Measurements from ENCODE around the gene TNFRSF19. TPM values are rescaled to one million over a fixed set of nuclear protein-coding genes. Genes with fewer than 3 reads are reported as not detected.

TNFRSF19 gene
- total and polyA plus RNA-seq, 2 of the 8 experiments (the other 6 are each of a cell fraction or from before 2014, with no cell fraction given), result 0.50 to 0.95 TPM

DNA sequence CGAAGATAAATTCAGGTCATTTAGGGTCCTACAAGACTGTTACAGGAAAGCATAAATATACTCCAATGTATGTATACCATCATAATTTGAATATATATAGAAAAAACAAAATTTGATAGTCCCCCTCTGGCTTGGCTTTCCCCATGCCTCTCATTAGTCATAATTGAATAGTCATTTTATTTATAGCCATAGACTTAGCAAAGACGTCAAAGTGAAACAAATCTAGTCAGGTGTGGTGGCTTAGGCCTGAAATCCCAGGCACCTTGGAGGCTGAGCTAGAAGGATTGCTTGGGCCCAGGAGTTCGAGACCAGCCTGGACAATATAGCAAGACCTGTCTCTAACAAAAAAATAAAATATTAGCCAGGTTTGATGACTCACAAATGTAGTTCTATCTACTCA is 141.1 kb downstream of the TNFRSF19 start:
- Histone ChIP-seq H2BK15ac (ENCODE audit: low read length) (no peak overlapping the region), H3K56ac (replicated peaks; ENCODE audit: insufficient read length, low read depth, low read length) (no peak overlapping the region)
- TF ChIP-seq TCF12 (IDR thresholded peaks at IDR 0.05; ENCODE audit: low read depth, low read length) (no peak), NANOG (IDR thresholded peaks at IDR 0.05; ENCODE audit: insufficient read depth, low read depth, low read length, poor library complexity, severe bottlenecking) (no peak), TAF1 (IDR thresholded peaks at IDR 0.05; ENCODE audit: low read depth, low read length) (no peak), PHF8 (conservative IDR thresholded peaks at IDR 0.05; ENCODE audit: low read depth, low read length) (no peak), CTBP2 (IDR thresholded peaks at IDR 0.05; ENCODE audit: borderline replicate concordance, insufficient read depth, insufficient read length, low read length) (no peak), CBX8 (IDR thresholded peaks at IDR 0.05; ENCODE audit: borderline replicate concordance, low read depth, low read length) (no peak), KDM4A (IDR thresholded peaks at IDR 0.05; ENCODE audit: low read depth, low read length, severe bottlenecking) (no peak), POU5F1 (IDR thresholded peaks at IDR 0.05; ENCODE audit: low read depth, low read length) (no peak), RBBP5 (IDR thresholded peaks at IDR 0.05; ENCODE audit: borderline replicate concordance, low read depth, low read length) (no peak)
- TF ChIP-seq, protein P1, sequence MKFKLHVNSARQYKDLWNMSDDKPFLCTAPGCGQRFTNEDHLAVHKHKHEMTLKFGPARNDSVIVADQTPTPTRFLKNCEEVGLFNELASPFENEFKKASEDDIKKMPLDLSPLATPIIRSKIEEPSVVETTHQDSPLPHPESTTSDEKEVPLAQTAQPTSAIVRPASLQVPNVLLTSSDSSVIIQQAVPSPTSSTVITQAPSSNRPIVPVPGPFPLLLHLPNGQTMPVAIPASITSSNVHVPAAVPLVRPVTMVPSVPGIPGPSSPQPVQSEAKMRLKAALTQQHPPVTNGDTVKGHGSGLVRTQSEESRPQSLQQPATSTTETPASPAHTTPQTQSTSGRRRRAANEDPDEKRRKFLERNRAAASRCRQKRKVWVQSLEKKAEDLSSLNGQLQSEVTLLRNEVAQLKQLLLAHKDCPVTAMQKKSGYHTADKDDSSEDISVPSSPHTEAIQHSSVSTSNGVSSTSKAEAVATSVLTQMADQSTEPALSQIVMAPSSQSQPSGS (IDR thresholded peaks at IDR 0.05; ENCODE audit: low read length), result no peak
- TF ChIP-seq, protein P2, sequence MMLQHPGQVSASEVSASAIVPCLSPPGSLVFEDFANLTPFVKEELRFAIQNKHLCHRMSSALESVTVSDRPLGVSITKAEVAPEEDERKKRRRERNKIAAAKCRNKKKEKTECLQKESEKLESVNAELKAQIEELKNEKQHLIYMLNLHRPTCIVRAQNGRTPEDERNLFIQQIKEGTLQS (IDR thresholded peaks at IDR 0.05; ENCODE audit: insufficient read depth, low read depth, low read length), result no peak

More for the DNA sequence above, 141.1 kb downstream of the TNFRSF19 start:
- no peak overlapping the region for H2BK5ac ChIP-seq (ENCODE audit: low read depth, low read length)
- no peak overlapping the region for H4K8ac ChIP-seq (ENCODE audit: extremely low read depth, insufficient read depth, low read length)
- H2AK5ac ChIP-seq (ENCODE audit: low read depth, low read length), result no peak overlapping the region
- 89% methylated on average over 3 of the region's 3 CpGs; no CpG with 5 or more reads in 1 of the 2 experiments for WGBS, 2 experiments (ENCODE audit: extremely low coverage in 1 of 2, insufficient coverage in 1 of 2, insufficient read length in 1 of 2, insufficient replicate concordance in 2 of 2, low coverage in 1 of 2, low lambda C conversion rate in 2 of 2, missing lambda C conversion rate in 1 of 2)
- H3K27me3 ChIP-seq (replicated peaks in 1 of 4; ENCODE audit: control insufficient read depth in 3 of 4, extremely low read depth in 1 of 4, insufficient read depth in 3 of 4, low read length in 3 of 4), result no peaks in the 10 kb centered on the region
- no peaks in the 10 kb centered on the region for H3K79me1 ChIP-seq (ENCODE audit: low read depth, low read length)
- DNase-seq (ENCODE audit: low read depth in 1 of 2, low spot score in 2 of 2) (no peak), FAIRE-seq (no peak)
- H3K23me2 ChIP-seq (ENCODE audit: low read depth, low read length), result no peaks in the 10 kb centered on the region
- no peaks in the 10 kb centered on the region; a peak in 1 of 7 replicates for H3K4me1 ChIP-seq (replicated peaks in 1 of 4; ENCODE audit: control insufficient read depth in 3 of 4, insufficient read depth in 4 of 4, low read length in 3 of 4)
- no peak overlapping the region for H2BK20ac ChIP-seq (ENCODE audit: low read length)
- H3K4me2 ChIP-seq (ENCODE audit: insufficient read depth in 1 of 2, low read depth in 2 of 2, low read length in 2 of 2), result no peak overlapping the region
- no peak overlapping the region for H3K14ac ChIP-seq (ENCODE audit: insufficient read length)
- no peak overlapping the region for H2AFZ ChIP-seq (ENCODE audit: low read length)
- no peak overlapping the region for H3K23ac ChIP-seq (ENCODE audit: insufficient read length)
- peaks cover 0 to 1% of the 10 kb centered on the region in 2 experiments for H4K20me1 ChIP-seq (replicated peaks in 1 of 2; ENCODE audit: control insufficient read depth in 1 of 2, insufficient read depth in 2 of 2, low read length in 2 of 2)
- H2BK120ac ChIP-seq (replicated peaks; ENCODE audit: low read depth, low read length), result no peak overlapping the region
- H4K5ac ChIP-seq (ENCODE audit: insufficient read length, low read depth, low read length), result no peak overlapping the region
- H2BK12ac ChIP-seq (ENCODE audit: low read depth, low read length), result no peak overlapping the region
- H3K4ac ChIP-seq (replicated peaks; ENCODE audit: insufficient read length, low read depth, low read length), result no peak overlapping the region
- H3K9me3 ChIP-seq (ENCODE audit: insufficient read depth in 2 of 2, low read depth in 1 of 2, low read length in 1 of 2), result 0 out of 4 replicates have a peak, but pooled peaks cover 0 to 5% of the 10 kb centered on the region in 2 experiments
- H3K9ac ChIP-seq (replicated peaks in 1 of 4; ENCODE audit: extremely low read depth in 1 of 4, low read depth in 3 of 4, low read length in 3 of 4), result no peak overlapping the region
- H3K27ac ChIP-seq (ENCODE audit: low read depth, low read length), result no peak overlapping the region
- CTCF ChIA-PET (ENCODE audit: partially characterized antibody), result no interaction called here
- H4K91ac ChIP-seq (replicated peaks; ENCODE audit: insufficient read length, low read length), result no peak overlapping the region
- no peak overlapping the region for H3K4me3 ChIP-seq (ENCODE audit: extremely low read depth in 1 of 4, insufficient read depth in 2 of 4, low read depth in 3 of 4, low read length in 4 of 4)
- H3K79me2 ChIP-seq (ENCODE audit: control insufficient read depth in 1 of 2, insufficient read depth in 2 of 2, low read length in 2 of 2), result no peaks in the 10 kb centered on the region
- no peak overlapping the region for H3K18ac ChIP-seq (ENCODE audit: extremely low read depth, low read length)
- POLR2A ChIA-PET (ENCODE audit: partially characterized antibody), result no interaction called here
- H3K36me3 ChIP-seq (ENCODE audit: control insufficient read depth in 2 of 4, insufficient read depth in 4 of 4, low read length in 3 of 4), result no peaks in the 10 kb centered on the region
